ENCODE measurements around the gene GJB5.
"Not testable (repeated sequence)": the region's sequence is repeated elsewhere in the genome, so short reads cannot be mapped to it uniquely, and the experiment has no call there.

Gene GJB5

DNA sequence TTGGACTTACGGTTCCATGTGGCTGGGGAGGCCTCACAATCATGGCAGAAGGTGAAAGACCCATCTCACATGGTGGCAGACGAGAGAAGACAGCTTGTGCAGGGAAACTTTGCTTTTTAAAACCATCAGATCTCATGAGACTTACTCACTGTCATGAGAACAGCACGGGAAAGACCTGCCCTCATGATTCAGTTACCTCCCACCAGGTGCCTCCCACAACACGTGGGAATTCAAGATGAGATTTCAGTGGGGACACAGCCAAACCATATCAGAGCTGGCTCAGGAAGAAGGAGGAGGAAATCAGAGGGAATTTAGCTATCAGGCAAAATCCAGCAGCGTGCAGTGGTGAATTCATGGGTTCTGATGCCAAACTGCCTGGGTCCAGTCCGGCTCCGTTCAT, 22.0 kb upstream of the GJB5 start:
- H3K9me3 ChIP-seq (ENCODE audit: control extremely low read depth in 1 of 5, control insufficient read depth in 4 of 5, insufficient read depth in 2 of 5, low read depth in 1 of 5, low read length in 4 of 5); H3K27me3 ChIP-seq (replicated peaks in 2 of 5; ENCODE audit: control insufficient read depth in 4 of 5, insufficient read depth in 5 of 5, low read length in 4 of 5); POLR2A ChIA-PET; H3K4me3 ChIP-seq (ENCODE audit: control insufficient read depth in 1 of 7, extremely low read depth in 1 of 7, insufficient read depth in 4 of 7, low read depth in 2 of 7, low read length in 6 of 7); DNase-seq; H3K36me3 ChIP-seq (ENCODE audit: control insufficient read depth in 4 of 4, insufficient read depth in 4 of 4, low read length in 3 of 4); H3K4me1 ChIP-seq (ENCODE audit: control extremely low read depth in 1 of 4, control insufficient read depth in 4 of 4, insufficient read depth in 4 of 4, low read length in 3 of 4); H3K27ac ChIP-seq (ENCODE audit: insufficient read depth in 1 of 2, low read depth in 1 of 2, low read length in 2 of 2, poor library complexity in 1 of 2, severe bottlenecking in 2 of 2): not testable (repeated sequence)
- CTCF ChIA-PET = interaction anchor here (0.9 to 1.5 kb wide), 2 partner anchors 14 to 273 kb away, joined by 3 read pairs; no protein-coding TSS in a partner anchor
- 90% methylated on average over 3 of the region's 7 CpGs for whole genome bisulfite sequencing (ENCODE audit: insufficient coverage)

DNA sequence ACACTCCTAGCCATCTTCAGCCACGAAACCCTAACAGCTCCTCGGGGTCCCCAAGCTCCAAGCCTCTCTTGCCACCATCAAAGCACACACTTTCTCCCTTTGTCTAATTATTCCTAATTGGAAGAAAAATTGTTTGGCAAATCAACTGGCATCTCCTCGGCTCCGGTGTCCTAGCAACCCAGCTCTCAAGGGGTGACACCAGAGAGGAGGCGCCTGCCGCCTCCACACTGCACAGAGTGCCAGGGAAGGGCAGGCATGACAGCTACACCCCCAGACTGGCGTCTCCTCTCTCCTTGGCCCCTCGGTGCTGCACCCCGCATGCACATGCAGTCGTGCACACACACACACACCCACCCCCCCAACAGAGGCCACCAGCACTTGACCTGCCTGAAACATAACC, 18.2 kb upstream of the GJB5 start:
- Histone ChIP-seq H3K27me3 (replicated peaks in 2 of 5; ENCODE audit: control insufficient read depth in 4 of 5, insufficient read depth in 5 of 5, low read length in 4 of 5) (peaks cover 0 to 6% (median 0%) of the 10 kb centered on the region in 5 experiments), H3K4me3 (ENCODE audit: control insufficient read depth in 1 of 7, extremely low read depth in 1 of 7, insufficient read depth in 4 of 7, low read depth in 2 of 7, low read length in 6 of 7) (no peak overlapping the region), H3K27ac (ENCODE audit: insufficient read depth in 1 of 2, low read depth in 1 of 2, low read length in 2 of 2, poor library complexity in 1 of 2, severe bottlenecking in 2 of 2) (no peak overlapping the region), H3K36me3 (ENCODE audit: control insufficient read depth in 4 of 4, insufficient read depth in 4 of 4, low read length in 3 of 4) (no peaks in the 10 kb centered on the region), H3K9me3 (ENCODE audit: control extremely low read depth in 1 of 5, control insufficient read depth in 4 of 5, insufficient read depth in 2 of 5, low read depth in 1 of 5, low read length in 4 of 5) (no peaks in the 10 kb centered on the region), H3K4me1 (ENCODE audit: control extremely low read depth in 1 of 4, control insufficient read depth in 4 of 4, insufficient read depth in 4 of 4, low read length in 3 of 4) (no peaks in the 10 kb centered on the region)
- no peak for DNase-seq
- 94% methylated on average over 7 of the region's 10 CpGs for WGBS (ENCODE audit: insufficient coverage)
- POLR2A ChIA-PET = no interaction called here
- CTCF ChIA-PET = interaction anchor here (1.2 to 1.8 kb wide), 2 partner anchors 10 to 55 kb away, joined by 3 to 4 read pairs; no protein-coding TSS in a partner anchor

- H3K27me3 ChIP-seq (replicated peaks in 2 of 5; ENCODE audit: control insufficient read depth in 4 of 5, insufficient read depth in 5 of 5, low read length in 4 of 5); H3K4me1 ChIP-seq (ENCODE audit: control extremely low read depth in 1 of 4, control insufficient read depth in 4 of 4, insufficient read depth in 4 of 4, low read length in 3 of 4); H3K4me3 ChIP-seq (ENCODE audit: control insufficient read depth in 1 of 7, extremely low read depth in 1 of 7, insufficient read depth in 4 of 7, low read depth in 2 of 7, low read length in 6 of 7); H3K27ac ChIP-seq (ENCODE audit: insufficient read depth in 1 of 2, low read depth in 1 of 2, low read length in 2 of 2, poor library complexity in 1 of 2, severe bottlenecking in 2 of 2); H3K36me3 ChIP-seq (ENCODE audit: control insufficient read depth in 4 of 4, insufficient read depth in 4 of 4, low read length in 3 of 4); H3K9me3 ChIP-seq (ENCODE audit: control extremely low read depth in 1 of 5, control insufficient read depth in 4 of 5, insufficient read depth in 2 of 5, low read depth in 1 of 5, low read length in 4 of 5); POLR2A ChIA-PET; DNase-seq: not testable (repeated sequence)
- WGBS (ENCODE audit: insufficient coverage) = 95% methylated on average over 9 of the region's 12 CpGs
- CTCF ChIA-PET = interaction anchor here (1.8 kb wide), 1 partner anchor 9 kb away, joined by 4 read pairs; no protein-coding TSS in a partner anchor
Observed at GRCh38 chr1:34737236-34737635, 17.6 kb upstream of the GJB5 start.

DNA sequence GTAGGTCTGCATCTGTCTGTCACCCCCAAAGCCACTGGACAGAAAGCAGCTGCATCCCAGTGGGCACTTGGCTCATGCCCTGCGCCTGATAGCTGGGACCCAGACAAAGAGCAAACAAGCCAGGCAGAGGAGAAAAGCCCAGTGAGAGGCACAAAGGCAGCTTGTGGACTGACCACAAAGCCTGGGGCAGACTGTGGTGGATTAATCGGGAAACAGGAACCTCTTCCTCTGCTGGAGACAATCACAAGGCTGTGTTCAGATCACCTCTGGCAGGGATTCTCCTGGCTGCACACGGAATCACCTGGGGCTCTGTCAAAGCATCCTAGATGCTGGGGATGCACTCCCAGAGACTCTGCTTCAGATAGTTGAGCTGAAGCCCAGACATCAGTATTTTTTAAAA, 15.2 kb upstream of the GJB5 start:
- WGBS (ENCODE audit: insufficient coverage) = 73% methylated on average over 3 of the region's 3 CpGs
- ChIA-PET POLR2A (no interaction called here), CTCF (interaction anchor here (0.9 to 1.3 kb wide), 2 partner anchors 10 to 280 kb away, joined by 4 read pairs; no protein-coding TSS in a partner anchor)
- no peak for DNase-seq
- Histone ChIP-seq H3K27me3 (replicated peaks in 2 of 5; ENCODE audit: control insufficient read depth in 4 of 5, insufficient read depth in 5 of 5, low read length in 4 of 5) (peaks cover 0 to 6% (median 0%) of the 10 kb centered on the region in 5 experiments), H3K4me3 (ENCODE audit: control insufficient read depth in 1 of 7, extremely low read depth in 1 of 7, insufficient read depth in 4 of 7, low read depth in 2 of 7, low read length in 6 of 7) (no peak overlapping the region), H3K36me3 (ENCODE audit: control insufficient read depth in 4 of 4, insufficient read depth in 4 of 4, low read length in 3 of 4) (no peaks in the 10 kb centered on the region), H3K4me1 (ENCODE audit: control extremely low read depth in 1 of 4, control insufficient read depth in 4 of 4, insufficient read depth in 4 of 4, low read length in 3 of 4) (no peaks in the 10 kb centered on the region), H3K27ac (ENCODE audit: insufficient read depth in 1 of 2, low read depth in 1 of 2, low read length in 2 of 2, poor library complexity in 1 of 2, severe bottlenecking in 2 of 2) (no peak overlapping the region), H3K9me3 (ENCODE audit: control extremely low read depth in 1 of 5, control insufficient read depth in 4 of 5, insufficient read depth in 2 of 5, low read depth in 1 of 5, low read length in 4 of 5) (no peaks in the 10 kb centered on the region)

GRCh38 chr1:34740161-34740868, 14.5 kb upstream of the GJB5 start:
- Histone ChIP-seq H3K4me3 (ENCODE audit: control insufficient read depth in 1 of 7, extremely low read depth in 1 of 7, insufficient read depth in 4 of 7, low read depth in 2 of 7, low read length in 6 of 7) (no peak overlapping the region), H3K27ac (ENCODE audit: insufficient read depth in 1 of 2, low read depth in 1 of 2, low read length in 2 of 2, poor library complexity in 1 of 2, severe bottlenecking in 2 of 2) (no peak overlapping the region), H3K36me3 (ENCODE audit: control insufficient read depth in 4 of 4, insufficient read depth in 4 of 4, low read length in 3 of 4) (no peaks in the 10 kb centered on the region), H3K4me1 (ENCODE audit: control extremely low read depth in 1 of 4, control insufficient read depth in 4 of 4, insufficient read depth in 4 of 4, low read length in 3 of 4) (no peaks in the 10 kb centered on the region), H3K27me3 (replicated peaks in 2 of 5; ENCODE audit: control insufficient read depth in 4 of 5, insufficient read depth in 5 of 5, low read length in 4 of 5) (peaks cover 0 to 6% (median 0%) of the 10 kb centered on the region in 5 experiments), H3K9me3 (ENCODE audit: control extremely low read depth in 1 of 5, control insufficient read depth in 4 of 5, insufficient read depth in 2 of 5, low read depth in 1 of 5, low read length in 4 of 5) (no peaks in the 10 kb centered on the region)
- ChIA-PET POLR2A (no interaction called here), CTCF (interaction anchor here (0.6 to 4.8 kb wide), 4 partner anchors 144 to 284 kb away, joined by 3 to 29 read pairs (median 4); no protein-coding TSS in a partner anchor)
- no peak for DNase-seq
- 82% methylated on average over 13 of the region's 18 CpGs for WGBS (ENCODE audit: insufficient coverage)

- DNase-seq = peak; percentile 60 to 77 (median 70)
- Histone ChIP-seq H3K36me3 (ENCODE audit: control insufficient read depth in 4 of 4, insufficient read depth in 4 of 4, low read length in 3 of 4) (no peaks in the 10 kb centered on the region), H3K4me3 (ENCODE audit: control insufficient read depth in 1 of 7, extremely low read depth in 1 of 7, insufficient read depth in 4 of 7, low read depth in 2 of 7, low read length in 6 of 7) (no peak overlapping the region), H3K4me1 (ENCODE audit: control extremely low read depth in 1 of 4, control insufficient read depth in 4 of 4, insufficient read depth in 4 of 4, low read length in 3 of 4) (no peaks in the 10 kb centered on the region), H3K27ac (ENCODE audit: insufficient read depth in 1 of 2, low read depth in 1 of 2, low read length in 2 of 2, poor library complexity in 1 of 2, severe bottlenecking in 2 of 2) (no peak overlapping the region), H3K9me3 (ENCODE audit: control extremely low read depth in 1 of 5, control insufficient read depth in 4 of 5, insufficient read depth in 2 of 5, low read depth in 1 of 5, low read length in 4 of 5) (no peaks in the 10 kb centered on the region), H3K27me3 (replicated peaks in 2 of 5; ENCODE audit: control insufficient read depth in 4 of 5, insufficient read depth in 5 of 5, low read length in 4 of 5) (peaks cover 0 to 6% (median 0%) of the 10 kb centered on the region in 5 experiments)
- WGBS (ENCODE audit: insufficient coverage) = 13% methylated on average over 16 of the region's 16 CpGs
- ChIA-PET POLR2A (interaction anchor here (1.2 kb wide), 1 partner anchor 1108 kb away, joined by 3 read pairs; no protein-coding TSS in a partner anchor), CTCF (interaction anchor here (0.8 to 4.8 kb wide), 18 partner anchors 10 to 1110 kb away, joined by 3 to 29 read pairs (median 4); no protein-coding TSS in a partner anchor)
Observed at GRCh38 chr1:34742667-34743270, 12.1 kb upstream of the GJB5 start.

DNA sequence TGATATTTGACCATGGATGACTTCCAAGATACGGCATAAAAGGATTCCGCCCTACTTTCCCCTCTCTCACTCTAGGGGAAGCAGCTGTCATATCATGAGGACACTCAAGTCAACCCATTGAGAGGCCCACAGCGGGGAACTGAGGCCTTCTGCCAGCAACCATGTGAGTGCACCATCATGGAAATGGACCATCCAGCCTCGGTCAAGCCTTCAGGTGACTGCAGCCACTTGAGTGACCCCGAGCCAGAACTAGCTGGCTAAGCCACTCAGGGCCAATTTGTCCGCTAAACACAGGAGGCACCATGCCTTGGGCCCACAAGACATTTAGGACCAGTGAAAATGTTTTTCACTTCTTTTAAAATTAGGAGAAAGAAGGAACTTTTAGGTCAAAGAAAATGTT, 11.1 kb upstream of the GJB5 start:
- ChIA-PET CTCF (interaction anchor here (0.8 to 4.8 kb wide), 12 partner anchors 9 to 1111 kb away, joined by 3 to 29 read pairs (median 6); no protein-coding TSS in a partner anchor), POLR2A (interaction anchor here (0.5 kb wide), 1 partner anchor 163 kb away, joined by 3 read pairs; no protein-coding TSS in a partner anchor)
- Histone ChIP-seq H3K27me3 (replicated peaks in 2 of 5; ENCODE audit: control insufficient read depth in 4 of 5, insufficient read depth in 5 of 5, low read length in 4 of 5) (peaks cover 0 to 9% (median 0%) of the 10 kb centered on the region in 5 experiments), H3K4me3 (ENCODE audit: control insufficient read depth in 1 of 7, extremely low read depth in 1 of 7, insufficient read depth in 4 of 7, low read depth in 2 of 7, low read length in 6 of 7) (no peak overlapping the region), H3K4me1 (ENCODE audit: control extremely low read depth in 1 of 4, control insufficient read depth in 4 of 4, insufficient read depth in 4 of 4, low read length in 3 of 4) (no peaks in the 10 kb centered on the region), H3K36me3 (ENCODE audit: control insufficient read depth in 4 of 4, insufficient read depth in 4 of 4, low read length in 3 of 4) (no peaks in the 10 kb centered on the region), H3K9me3 (ENCODE audit: control extremely low read depth in 1 of 5, control insufficient read depth in 4 of 5, insufficient read depth in 2 of 5, low read depth in 1 of 5, low read length in 4 of 5) (no peaks in the 10 kb centered on the region), H3K27ac (ENCODE audit: insufficient read depth in 1 of 2, low read depth in 1 of 2, low read length in 2 of 2, poor library complexity in 1 of 2, severe bottlenecking in 2 of 2) (no peak overlapping the region)
- WGBS (ENCODE audit: insufficient coverage) = 90% methylated on average over 6 of the region's 6 CpGs
- no peak for DNase-seq
